ENCODE results near the gene NFKB1.
A peak's percentile ranks its signal among the peaks of the same experiment; 100 is the strongest.

Gene NFKB1

DNA sequence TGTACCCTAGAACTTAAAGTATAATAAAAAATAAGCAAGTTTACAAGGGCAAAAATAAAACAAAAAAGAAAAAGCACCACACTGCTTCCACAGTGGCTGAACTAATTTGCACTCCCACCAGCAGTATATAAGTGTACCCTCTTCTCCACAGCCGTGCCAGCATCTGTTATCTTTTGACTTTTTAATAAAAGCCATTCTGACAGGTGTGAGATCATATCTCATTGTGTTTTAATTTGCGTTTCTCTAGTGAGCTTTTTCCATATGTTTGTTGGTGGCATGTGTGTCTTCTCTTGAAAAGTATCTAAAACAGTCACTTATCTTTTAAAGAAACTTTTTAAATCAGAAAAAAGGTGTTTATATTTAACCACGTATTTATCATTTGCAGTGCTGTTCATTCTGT is 71.3 kb downstream of the NFKB1 start:
- Histone ChIP-seq H3K4me1 (peaks cover 16% of the 10 kb centered on the region), H3K36me3 (replicated peaks) (no peaks in the 10 kb centered on the region), H3K9me3 (no peaks in the 10 kb centered on the region), H3K4me3 (no peak overlapping the region), H3K27me3 (ENCODE audit: low read depth) (no peaks in the 10 kb centered on the region)
- no peak for DNase-seq (ENCODE audit: low spot score in 2 of 2)
- in situ Hi-C loops (cut with MboI; ENCODE audit: low sequenced_read_pairs): no loop called here

- Histone ChIP-seq H3K27me3 (ENCODE audit: low read depth) (no peaks in the 10 kb centered on the region), H3K9me3 (no peaks in the 10 kb centered on the region), H3K36me3 (replicated peaks) (no peaks in the 10 kb centered on the region), H3K4me1 (peaks cover 12% of the 10 kb centered on the region), H3K4me3 (no peak overlapping the region)
- in situ Hi-C loops (cut with MboI; ENCODE audit: low sequenced_read_pairs): no loop called here
- DNase-seq (ENCODE audit: low spot score in 2 of 2): no peak
Observed at GRCh38 chr4:102574317-102574716, 73.2 kb downstream of the NFKB1 start.

DNA sequence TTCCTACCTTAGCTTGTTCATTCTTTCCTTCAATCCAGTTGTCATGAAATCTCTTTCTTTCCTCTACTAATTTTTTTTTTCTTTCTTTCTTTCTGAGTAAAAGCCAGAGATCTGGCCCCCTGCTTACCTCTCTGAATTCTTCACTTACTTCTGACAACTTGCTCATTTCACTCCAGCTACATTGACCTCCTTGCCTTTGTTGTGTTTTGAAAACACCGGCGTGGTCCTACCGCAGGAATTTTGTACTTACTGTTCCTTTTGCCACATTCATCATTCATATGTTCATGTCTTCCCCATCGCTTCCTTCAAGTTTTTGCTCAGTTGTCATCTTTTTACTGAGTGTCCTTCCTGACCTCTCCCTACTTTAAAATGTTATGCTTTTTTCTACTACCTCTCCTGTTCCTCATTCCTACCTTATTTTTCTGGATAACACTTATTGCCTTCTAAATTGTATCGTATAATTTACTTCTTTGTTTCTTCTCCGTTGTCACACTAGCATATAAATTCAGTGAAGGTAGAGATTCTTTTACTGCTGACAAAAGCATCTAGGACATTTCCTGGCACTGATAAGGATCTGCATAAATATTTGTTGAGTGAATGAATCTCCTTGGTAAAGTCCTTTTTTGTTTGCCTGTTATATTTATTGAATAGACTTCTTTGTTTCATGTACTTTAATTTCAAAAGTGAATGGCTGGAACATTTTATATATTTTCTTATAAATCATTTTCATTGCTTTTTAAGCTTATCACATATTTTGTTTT is 74.4 kb downstream of the NFKB1 start:
- Histone ChIP-seq H3K4me3 (no peak overlapping the region), H3K36me3 (replicated peaks) (no peaks in the 10 kb centered on the region), H3K9me3 (no peaks in the 10 kb centered on the region), H3K27me3 (ENCODE audit: low read depth) (no peaks in the 10 kb centered on the region), H3K4me1 (peaks cover 12% of the 10 kb centered on the region)
- peak; percentile 22 to 47 for DNase-seq (ENCODE audit: low spot score in 2 of 2)
- in situ Hi-C loops (cut with MboI; ENCODE audit: low sequenced_read_pairs): no loop called here

DNA sequence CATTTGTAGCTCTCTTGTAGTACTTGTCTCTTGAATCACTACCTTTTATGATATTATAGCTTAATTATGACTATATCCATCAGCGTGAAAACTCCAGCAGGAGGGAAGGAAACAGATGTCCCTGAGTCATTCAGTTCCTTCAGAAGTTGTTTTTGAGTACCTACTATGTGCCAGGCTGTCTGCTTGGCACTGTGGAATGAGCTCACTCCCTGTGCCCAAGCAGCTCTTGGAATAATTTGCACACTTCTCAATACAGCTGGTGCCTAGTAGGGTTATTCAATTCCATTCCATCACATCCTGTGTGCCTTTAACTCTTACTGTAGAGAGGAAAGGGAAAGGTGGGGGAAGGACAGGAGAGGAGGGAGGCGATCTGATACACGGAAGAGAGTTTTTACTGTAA is 77.1 kb downstream of the NFKB1 start:
- Histone ChIP-seq H3K9me3 (no peaks in the 10 kb centered on the region), H3K4me3 (no peak overlapping the region), H3K27me3 (ENCODE audit: low read depth) (no peaks in the 10 kb centered on the region), H3K36me3 (replicated peaks) (no peaks in the 10 kb centered on the region; the same call in 1 of the 2 replicates), H3K4me1 (peaks cover 12% of the 10 kb centered on the region)
- DNase-seq (ENCODE audit: low spot score in 2 of 2): no peak
- in situ Hi-C loops (cut with MboI; ENCODE audit: low sequenced_read_pairs): no loop called here

DNA sequence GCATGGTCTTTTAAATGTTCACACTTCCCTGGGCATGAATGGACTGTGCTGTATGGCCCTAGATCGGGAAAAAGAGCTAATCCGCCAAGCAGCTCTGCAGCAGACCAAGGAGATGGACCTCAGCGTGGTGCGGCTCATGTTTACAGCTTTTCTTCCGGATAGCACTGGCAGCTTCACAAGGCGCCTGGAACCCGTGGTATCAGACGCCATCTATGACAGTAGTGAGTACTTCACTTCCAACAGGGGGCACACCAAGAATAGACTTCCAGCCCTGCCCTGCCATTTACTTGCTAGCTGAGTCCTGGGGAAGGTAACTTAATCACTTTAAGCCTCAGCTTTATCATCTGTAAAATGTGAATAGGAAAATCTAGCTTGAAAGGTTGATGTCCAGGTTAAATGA is 77.7 kb downstream of the NFKB1 start:
- DNase-seq (ENCODE audit: low spot score in 2 of 2): no peak
- Histone ChIP-seq H3K4me1 (peaks cover 12% of the 10 kb centered on the region), H3K36me3 (replicated peaks) (no peaks in the 10 kb centered on the region; the same call in 1 of the 2 replicates), H3K27me3 (ENCODE audit: low read depth) (no peaks in the 10 kb centered on the region), H3K4me3 (no peak overlapping the region), H3K9me3 (no peaks in the 10 kb centered on the region)
- in situ Hi-C loops (cut with MboI; ENCODE audit: low sequenced_read_pairs): no loop called here

GRCh38 chr4:102579794-102580462 is 78.8 kb downstream of the NFKB1 start:
- H3K27me3 ChIP-seq (ENCODE audit: low read depth): no peaks in the 10 kb centered on the region
- no peaks in the 10 kb centered on the region for H3K9me3 ChIP-seq
- H3K4me3 ChIP-seq: no peak overlapping the region
- in situ Hi-C loops (cut with MboI; ENCODE audit: low sequenced_read_pairs): no loop called here
- DNase-seq (ENCODE audit: low spot score in 2 of 2): no peak
- peaks cover 12% of the 10 kb centered on the region for H3K4me1 ChIP-seq
- no peaks in the 10 kb centered on the region; the same call in 1 of the 2 replicates for H3K36me3 ChIP-seq (replicated peaks)

- Histone ChIP-seq H3K27me3 (ENCODE audit: low read depth) (no peaks in the 10 kb centered on the region), H3K4me1 (peaks cover 7% of the 10 kb centered on the region), H3K9me3 (no peaks in the 10 kb centered on the region), H3K4me3 (no peak overlapping the region), H3K36me3 (replicated peaks) (no peaks in the 10 kb centered on the region; the same call in 1 of the 2 replicates)
- no peak for DNase-seq (ENCODE audit: low spot score in 2 of 2)
- in situ Hi-C loops (cut with MboI; ENCODE audit: low sequenced_read_pairs): no loop called here
Observed at GRCh38 chr4:102580463-102580842, 79.3 kb downstream of the NFKB1 start.

- no peaks in the 10 kb centered on the region for H3K9me3 ChIP-seq
- no peak for DNase-seq (ENCODE audit: low spot score in 2 of 2)
- no peaks in the 10 kb centered on the region for H3K27me3 ChIP-seq (ENCODE audit: low read depth)
- H3K4me1 ChIP-seq: no peaks in the 10 kb centered on the region
- in situ Hi-C loops (cut with MboI; ENCODE audit: low sequenced_read_pairs): no loop called here
- H3K4me3 ChIP-seq: no peak overlapping the region
- H3K36me3 ChIP-seq (replicated peaks): no peaks in the 10 kb centered on the region; the same call in 1 of the 2 replicates
Observed at GRCh38 chr4:102584091-102584490, 82.9 kb downstream of the NFKB1 start.

GRCh38 chr4:102585329-102585728 is 84.2 kb downstream of the NFKB1 start:
- no peaks in the 10 kb centered on the region for H3K27me3 ChIP-seq (ENCODE audit: low read depth)
- no peaks in the 10 kb centered on the region; the same call in 1 of the 2 replicates for H3K36me3 ChIP-seq (replicated peaks)
- no peaks in the 10 kb centered on the region for H3K4me1 ChIP-seq
- in situ Hi-C loops (cut with MboI; ENCODE audit: low sequenced_read_pairs): no loop called here
- DNase-seq (ENCODE audit: low spot score in 2 of 2): no peak
- no peak overlapping the region for H3K4me3 ChIP-seq
- no peaks in the 10 kb centered on the region for H3K9me3 ChIP-seq

DNA sequence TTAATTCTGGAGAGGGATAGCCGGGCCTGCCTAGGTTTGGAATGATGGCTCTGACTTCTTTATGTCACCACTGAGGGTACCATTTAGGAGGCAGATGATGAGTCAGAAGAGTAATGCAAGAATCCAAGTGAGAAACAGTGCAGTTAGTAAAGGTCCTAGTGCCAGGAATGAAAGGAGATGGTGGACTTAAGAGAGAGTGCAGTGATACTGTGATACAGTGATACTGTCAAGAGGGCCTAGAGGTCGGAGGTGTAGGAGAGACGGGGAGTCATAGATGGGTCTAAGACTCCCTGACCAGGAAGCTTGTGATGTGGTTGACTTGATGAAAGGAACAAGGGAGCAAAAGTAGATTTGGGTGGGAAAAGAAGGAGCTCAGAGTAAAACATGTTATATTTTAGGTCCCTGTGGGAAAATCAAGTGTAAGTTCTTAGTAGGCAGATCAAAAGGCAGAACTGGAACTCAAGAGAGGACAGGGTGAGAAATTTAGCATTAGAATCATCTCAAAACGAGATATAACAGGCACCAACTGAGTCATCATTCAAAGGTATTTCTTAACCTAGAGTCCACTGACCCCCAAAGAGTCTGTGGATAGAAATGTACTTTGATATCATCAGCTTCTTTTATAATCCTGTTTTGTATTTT is 85.0 kb downstream of the NFKB1 start:
- no peaks in the 10 kb centered on the region for H3K27me3 ChIP-seq (ENCODE audit: low read depth)
- H3K4me1 ChIP-seq: no peaks in the 10 kb centered on the region
- in situ Hi-C loops (cut with MboI; ENCODE audit: low sequenced_read_pairs): no loop called here
- no peaks in the 10 kb centered on the region for H3K9me3 ChIP-seq
- no peak for DNase-seq (ENCODE audit: low spot score in 2 of 2)
- no peaks in the 10 kb centered on the region; the same call in 1 of the 2 replicates for H3K36me3 ChIP-seq (replicated peaks)
- no peak overlapping the region for H3K4me3 ChIP-seq

- Histone ChIP-seq H3K4me3 (no peak overlapping the region), H3K4me1 (no peaks in the 10 kb centered on the region), H3K27me3 (ENCODE audit: low read depth) (no peaks in the 10 kb centered on the region), H3K36me3 (replicated peaks) (no peaks in the 10 kb centered on the region; the same call in none of the 2 replicates), H3K9me3 (no peaks in the 10 kb centered on the region)
- in situ Hi-C loops (cut with MboI; ENCODE audit: low sequenced_read_pairs): no loop called here
- DNase-seq (ENCODE audit: low spot score in 2 of 2): no peak
Observed at GRCh38 chr4:102586644-102587021, 85.5 kb downstream of the NFKB1 start.

DNA sequence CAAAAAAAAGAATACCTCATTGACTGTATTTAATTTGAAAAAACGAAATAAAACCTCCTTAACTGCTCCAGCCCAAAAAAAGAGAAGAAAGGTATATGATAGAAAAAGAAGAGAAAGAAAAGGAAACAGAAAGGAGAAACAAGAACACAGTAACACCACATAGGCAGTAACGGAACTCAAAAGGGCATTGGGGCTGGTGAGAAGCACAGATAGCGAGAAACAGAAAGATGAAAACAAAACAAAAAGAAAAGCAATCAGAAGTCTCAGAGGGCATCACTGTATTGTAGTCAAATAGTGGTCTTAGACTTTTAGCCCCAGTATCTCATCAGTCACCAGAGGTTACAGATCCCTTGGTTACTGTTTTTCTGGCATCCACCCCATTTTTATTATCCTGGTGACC is 88.6 kb downstream of the NFKB1 start:
- no peak overlapping the region for H3K4me3 ChIP-seq
- H3K4me1 ChIP-seq: no peaks in the 10 kb centered on the region
- no peak for DNase-seq (ENCODE audit: low spot score in 2 of 2)
- H3K9me3 ChIP-seq: no peaks in the 10 kb centered on the region
- no peaks in the 10 kb centered on the region for H3K27me3 ChIP-seq (ENCODE audit: low read depth)
- in situ Hi-C loops (cut with MboI; ENCODE audit: low sequenced_read_pairs): no loop called here
- no peaks in the 10 kb centered on the region; the same call in 1 of the 2 replicates for H3K36me3 ChIP-seq (replicated peaks)

DNA sequence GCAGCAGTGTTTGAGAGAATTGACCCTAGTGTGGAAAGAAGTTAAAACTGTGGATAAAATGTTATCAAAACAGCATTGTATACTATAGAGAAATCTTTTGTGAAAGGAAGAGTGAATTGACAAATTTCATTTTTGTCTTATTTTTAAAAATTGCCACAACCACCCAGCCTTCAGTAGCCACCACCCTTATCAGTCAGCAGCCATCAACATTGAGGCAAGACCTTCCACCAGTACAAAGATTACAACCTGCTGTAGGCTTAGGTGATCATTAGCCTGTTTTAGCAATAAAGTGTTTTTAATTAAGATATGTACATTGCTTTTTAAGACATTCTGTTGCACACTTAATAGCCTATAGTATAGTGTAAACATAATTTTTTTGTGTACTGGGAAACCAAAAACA is 91.1 kb downstream of the NFKB1 start:
- Histone ChIP-seq H3K36me3 (replicated peaks) (peaks cover 7% of the 10 kb centered on the region), H3K9me3 (no peaks in the 10 kb centered on the region), H3K4me1 (no peaks in the 10 kb centered on the region), H3K27me3 (ENCODE audit: low read depth) (no peaks in the 10 kb centered on the region), H3K4me3 (no peak overlapping the region)
- in situ Hi-C loops (cut with MboI; ENCODE audit: low sequenced_read_pairs): no loop called here
- DNase-seq (ENCODE audit: low spot score in 2 of 2): no peak

- in situ Hi-C loops (cut with MboI; ENCODE audit: low sequenced_read_pairs): no loop called here
- H3K4me1 ChIP-seq: peaks cover 6% of the 10 kb centered on the region
- H3K4me3 ChIP-seq: no peak overlapping the region
- no peaks in the 10 kb centered on the region for H3K9me3 ChIP-seq
- no peaks in the 10 kb centered on the region for H3K27me3 ChIP-seq (ENCODE audit: low read depth)
- no peak for DNase-seq (ENCODE audit: low spot score in 2 of 2)
- peaks cover 7% of the 10 kb centered on the region for H3K36me3 ChIP-seq (replicated peaks)
Observed at GRCh38 chr4:102593147-102593546, 92.0 kb downstream of the NFKB1 start.
